ENCODE results near the gene ARG1.

Gene ARG1

GRCh38 chr6:131551902-131552301, 21.1 kb upstream of the ARG1 start:
- no peak overlapping the region for H3K27ac ChIP-seq (ENCODE audit: low read depth, low read length)
- H3K9me3 ChIP-seq (ENCODE audit: insufficient read depth, low read depth, low read length), result no peaks in the 10 kb centered on the region
- no peak overlapping the region for H3K4me3 ChIP-seq (ENCODE audit: low read length)
- H3K27me3 ChIP-seq (ENCODE audit: insufficient read depth, low read length), result no peaks in the 10 kb centered on the region
- H3K4me1 ChIP-seq (ENCODE audit: insufficient read depth, low read length), result no peaks in the 10 kb centered on the region
- WGBS, result 98% methylated on average over 4 of the region's 4 CpGs
- no peaks in the 10 kb centered on the region for H3K36me3 ChIP-seq (ENCODE audit: insufficient read depth, low read length)
- H3K9ac ChIP-seq (ENCODE audit: low read depth, low read length), result no peak overlapping the region

GRCh38 chr6:131552572-131552971, 20.5 kb upstream of the ARG1 start:
- Histone ChIP-seq H3K36me3 (ENCODE audit: insufficient read depth, low read length) (no peaks in the 10 kb centered on the region), H3K4me3 (ENCODE audit: low read length) (no peak overlapping the region), H3K9me3 (ENCODE audit: insufficient read depth, low read depth, low read length) (no peaks in the 10 kb centered on the region), H3K27ac (ENCODE audit: low read depth, low read length) (no peak overlapping the region), H3K27me3 (ENCODE audit: insufficient read depth, low read length) (no peaks in the 10 kb centered on the region), H3K4me1 (ENCODE audit: insufficient read depth, low read length) (no peaks in the 10 kb centered on the region), H3K9ac (ENCODE audit: low read depth, low read length) (no peak overlapping the region)
- WGBS, result 79% methylated on average over 1 of the region's 3 CpGs

- Histone ChIP-seq H3K4me3 (ENCODE audit: low read length) (no peak overlapping the region), H3K9me3 (ENCODE audit: insufficient read depth, low read depth, low read length) (no peaks in the 10 kb centered on the region), H3K36me3 (ENCODE audit: insufficient read depth, low read length) (no peaks in the 10 kb centered on the region), H3K27ac (ENCODE audit: low read depth, low read length) (no peak overlapping the region), H3K9ac (ENCODE audit: low read depth, low read length) (no peak overlapping the region), H3K27me3 (ENCODE audit: insufficient read depth, low read length) (no peaks in the 10 kb centered on the region), H3K4me1 (ENCODE audit: insufficient read depth, low read length) (no peaks in the 10 kb centered on the region)
Measured at GRCh38 chr6:131555992-131556391, 17.0 kb upstream of the ARG1 start.

- no peak overlapping the region for H3K27ac ChIP-seq (ENCODE audit: low read depth, low read length)
- H3K9me3 ChIP-seq (ENCODE audit: insufficient read depth, low read depth, low read length), result no peaks in the 10 kb centered on the region
- no peaks in the 10 kb centered on the region for H3K27me3 ChIP-seq (ENCODE audit: insufficient read depth, low read length)
- H3K9ac ChIP-seq (ENCODE audit: low read depth, low read length), result no peak overlapping the region
- no peaks in the 10 kb centered on the region for H3K4me1 ChIP-seq (ENCODE audit: insufficient read depth, low read length)
- H3K36me3 ChIP-seq (ENCODE audit: insufficient read depth, low read length), result no peaks in the 10 kb centered on the region
- WGBS, result 92% methylated on average over 4 of the region's 4 CpGs
- H3K4me3 ChIP-seq (ENCODE audit: low read length), result no peak overlapping the region
Measured at GRCh38 chr6:131558922-131559321, 14.1 kb upstream of the ARG1 start.

GRCh38 chr6:131561925-131562707, 10.9 kb upstream of the ARG1 start:
- Histone ChIP-seq H3K9me3 (ENCODE audit: insufficient read depth, low read depth, low read length) (no peaks in the 10 kb centered on the region), H3K4me1 (ENCODE audit: insufficient read depth, low read length) (no peaks in the 10 kb centered on the region), H3K4me3 (ENCODE audit: low read length) (no peak overlapping the region), H3K27me3 (ENCODE audit: insufficient read depth, low read length) (no peaks in the 10 kb centered on the region), H3K27ac (ENCODE audit: low read depth, low read length) (no peak overlapping the region), H3K9ac (ENCODE audit: low read depth, low read length) (no peak overlapping the region), H3K36me3 (ENCODE audit: insufficient read depth, low read length) (no peaks in the 10 kb centered on the region)
- WGBS, result 99% methylated on average over 4 of the region's 4 CpGs

- no peak overlapping the region for H3K9ac ChIP-seq (ENCODE audit: low read depth, low read length)
- H3K4me3 ChIP-seq (ENCODE audit: low read length), result no peak overlapping the region
- no peaks in the 10 kb centered on the region for H3K27me3 ChIP-seq (ENCODE audit: insufficient read depth, low read length)
- WGBS, result 95% methylated on average over 2 of the region's 2 CpGs
- H3K9me3 ChIP-seq (ENCODE audit: insufficient read depth, low read depth, low read length), result no peaks in the 10 kb centered on the region
- H3K27ac ChIP-seq (ENCODE audit: low read depth, low read length), result no peak overlapping the region
- H3K36me3 ChIP-seq (ENCODE audit: insufficient read depth, low read length), result no peaks in the 10 kb centered on the region
- H3K4me1 ChIP-seq (ENCODE audit: insufficient read depth, low read length), result no peaks in the 10 kb centered on the region
Measured at GRCh38 chr6:131565056-131565455, 8.0 kb upstream of the ARG1 start.

GRCh38 chr6:131568726-131569125, 4.3 kb upstream of the ARG1 start:
- no peaks in the 10 kb centered on the region for H3K27me3 ChIP-seq (ENCODE audit: insufficient read depth, low read length)
- H3K27ac ChIP-seq (ENCODE audit: low read depth, low read length), result no peak overlapping the region
- 90% methylated on average over 4 of the region's 4 CpGs for WGBS
- no peaks in the 10 kb centered on the region; the same call in 1 of the 2 replicates for H3K4me1 ChIP-seq (ENCODE audit: insufficient read depth, low read length)
- H3K9ac ChIP-seq (ENCODE audit: low read depth, low read length), result no peak overlapping the region
- H3K9me3 ChIP-seq (ENCODE audit: insufficient read depth, low read depth, low read length), result no peaks in the 10 kb centered on the region
- no peaks in the 10 kb centered on the region for H3K36me3 ChIP-seq (ENCODE audit: insufficient read depth, low read length)
- H3K4me3 ChIP-seq (ENCODE audit: low read length), result no peak overlapping the region

- WGBS, result 84% methylated on average over 1 of the region's 2 CpGs
- H3K36me3 ChIP-seq (ENCODE audit: insufficient read depth, low read length), result 0 out of 2 replicates have a peak, but pooled peaks cover 6% of the 10 kb centered on the region
- H3K9me3 ChIP-seq (ENCODE audit: insufficient read depth, low read depth, low read length), result no peaks in the 10 kb centered on the region
Measured at GRCh38 chr6:131574133-131574532, 1.1 kb downstream of the ARG1 start.

GRCh38 chr6:131574686-131575085, 1.7 kb downstream of the ARG1 start:
- no peak overlapping the region for H3K4me3 ChIP-seq (ENCODE audit: low read length)
- 0 out of 2 replicates have a peak, but pooled peaks cover 7% of the 10 kb centered on the region for H3K36me3 ChIP-seq (ENCODE audit: insufficient read depth, low read length)
- WGBS, result 88% methylated on average over 4 of the region's 4 CpGs
- no peaks in the 10 kb centered on the region for H3K27me3 ChIP-seq (ENCODE audit: insufficient read depth, low read length)
- H3K27ac ChIP-seq (ENCODE audit: low read depth, low read length), result no peak overlapping the region
- peaks cover 5% of the 10 kb centered on the region for H3K4me1 ChIP-seq (ENCODE audit: insufficient read depth, low read length)
- no peak overlapping the region for H3K9ac ChIP-seq (ENCODE audit: low read depth, low read length)
- H3K9me3 ChIP-seq (ENCODE audit: insufficient read depth, low read depth, low read length), result no peaks in the 10 kb centered on the region

More at GRCh38 chr6:131574133-131574532, 1.1 kb downstream of the ARG1 start:
- Histone ChIP-seq H3K9ac (ENCODE audit: low read depth, low read length) (no peak overlapping the region), H3K4me1 (ENCODE audit: insufficient read depth, low read length) (peaks cover 5% of the 10 kb centered on the region), H3K4me3 (ENCODE audit: low read length) (no peak overlapping the region), H3K27me3 (ENCODE audit: insufficient read depth, low read length) (no peaks in the 10 kb centered on the region), H3K27ac (ENCODE audit: low read depth, low read length) (no peak overlapping the region)

GRCh38 chr6:131575834-131576478, 2.9 kb downstream of the ARG1 start:
- 92% methylated on average over 5 of the region's 5 CpGs for WGBS
- peaks cover 5% of the 10 kb centered on the region for H3K4me1 ChIP-seq (ENCODE audit: insufficient read depth, low read length)
- H3K9me3 ChIP-seq (ENCODE audit: insufficient read depth, low read depth, low read length), result no peaks in the 10 kb centered on the region
- H3K27ac ChIP-seq (ENCODE audit: low read depth, low read length), result no peak overlapping the region
- no peak overlapping the region for H3K9ac ChIP-seq (ENCODE audit: low read depth, low read length)
- no peak overlapping the region for H3K4me3 ChIP-seq (ENCODE audit: low read length)
- H3K36me3 ChIP-seq (ENCODE audit: insufficient read depth, low read length), result peaks cover 16% of the 10 kb centered on the region
- H3K27me3 ChIP-seq (ENCODE audit: insufficient read depth, low read length), result no peaks in the 10 kb centered on the region

- H3K9me3 ChIP-seq (ENCODE audit: insufficient read depth, low read depth, low read length), result no peaks in the 10 kb centered on the region
- H3K9ac ChIP-seq (ENCODE audit: low read depth, low read length), result no peak overlapping the region
- peaks cover 60% of the 10 kb centered on the region for H3K36me3 ChIP-seq (ENCODE audit: insufficient read depth, low read length)
- H3K27me3 ChIP-seq (ENCODE audit: insufficient read depth, low read length), result no peaks in the 10 kb centered on the region
- no peak overlapping the region for H3K27ac ChIP-seq (ENCODE audit: low read depth, low read length)
- H3K4me1 ChIP-seq (ENCODE audit: insufficient read depth, low read length), result peaks cover 2% of the 10 kb centered on the region
- H3K4me3 ChIP-seq (ENCODE audit: low read length), result no peak overlapping the region
Measured at GRCh38 chr6:131581523-131581922, 8.5 kb downstream of the ARG1 start.
